GM12878 (cell line): Measurements from ENCODE around the gene CELF2. TPM values are rescaled to one million over a fixed set of nuclear protein-coding genes. Genes with fewer than 3 reads are reported as not detected.

Source experiments
- ATAC-seq: fragments of 200-7000 bp; cut with Tn5 transposase; 3 replicates; pipeline ENCODE4 v1.9.1; 2020; ENCODE audit warnings: mild to moderate bottlenecking, moderate library complexity
- BruUV-seq: library from RNA; stranded (reverse); fragments of 400-500 nt; replicated peaks from 2 replicates; lab custom pipeline; 2021; lab: Mats Ljungman, UMichigan
- CTCF ChIA-PET: fragments of 300-600 bp; sonication (Branson Sonifier 250); formaldehyde crosslinking; extraction: SDS; loops from one replicate; lab custom pipeline; 2021; ENCODE audit warnings: inconsistent platforms; lab: Yijun Ruan, JAX
- POLR2A ChIA-PET: fragments of 350-600 bp; formaldehyde crosslinking; extraction: SDS; loops from one replicate; lab custom pipeline; 2021; ENCODE audit warnings: inconsistent platforms; lab: Charles Lee
- RAD21 ChIA-PET: fragments of 300-600 bp; sonication (Branson Sonifier 250); formaldehyde crosslinking; loops from one replicate; lab custom pipeline; 2023; ENCODE audit warnings: antibody characterized with exemption; ENCODE audit not compliant: unreplicated experiment; lab: Charles Lee
- SMC1A ChIA-PET: fragments of 300-600 bp; sonication (Branson Sonifier 250); formaldehyde crosslinking; loops from one replicate; lab custom pipeline; 2023; ENCODE audit not compliant: unreplicated experiment, uncharacterized antibody; lab: Charles Lee
- DNase-seq: peaks from one replicate; pipeline ENCODE4 v3.0.0-alpha.2; 2011; ENCODE audit warnings: low read depth, low spot score
- FAIRE-seq: peaks from 3 replicates; lab custom pipeline; 2011; peaks lifted over from hg19 to GRCh38; lab: Jason Lieb, UNC
- H2AFZ ChIP-seq: 2 replicates; pipeline ENCODE4 v1.6.0; 2011; ENCODE audit warnings: low read depth, low read length, control low read depth; ENCODE audit not compliant: control insufficient read depth
- H3K27ac ChIP-seq: 2 replicates; pipeline ENCODE4 v1.5.1; 2011; ENCODE audit warnings: control low read depth; ENCODE audit not compliant: control insufficient read depth, insufficient read depth
- H3K27me3 ChIP-seq, 2 experiments: replicated peaks in 1 of 2; 2 replicates each; pipeline versions ENCODE4 v1.6.0 to v1.6.1; 2011; ENCODE audit warnings: low read length in 1 of 2; ENCODE audit not compliant: control insufficient read depth in 2 of 2, insufficient read depth in 2 of 2
- H3K36me3 ChIP-seq, 2 experiments: 2 replicates each; pipeline ENCODE4 v1.5.1; 2011; ENCODE audit warnings: low read length in 1 of 2; ENCODE audit not compliant: control insufficient read depth in 2 of 2, insufficient read depth in 2 of 2
- H3K4me1 ChIP-seq: 2 replicates; pipeline ENCODE4 v1.6.1; 2011; ENCODE audit warnings: mild to moderate bottlenecking, low read length, moderate library complexity, mixed read lengths; ENCODE audit not compliant: control insufficient read depth, insufficient read depth
- H3K4me2 ChIP-seq: 2 replicates; pipeline ENCODE4 v1.6.0; 2011; ENCODE audit warnings: control low read depth; ENCODE audit not compliant: control insufficient read depth, insufficient read depth
- H3K4me3 ChIP-seq: fragments of 200-600 bp; sonication (generic); 2 replicates; pipeline ENCODE4 v1.5.1; 2016
- H3K79me2 ChIP-seq: 2 replicates; pipeline ENCODE4 v1.6.0; 2011; ENCODE audit warnings: low read length; ENCODE audit not compliant: control insufficient read depth, insufficient read depth
- H3K9ac ChIP-seq: 2 replicates; pipeline ENCODE4 v1.8.0; 2011; ENCODE audit warnings: low read length, control low read depth, mixed read lengths; ENCODE audit not compliant: control insufficient read depth, insufficient read depth
- H3K9me3 ChIP-seq: replicated peaks from 3 replicates; pipeline ENCODE4 v1.5.1; 2011; ENCODE audit warnings: mild to moderate bottlenecking, low read length; ENCODE audit not compliant: control insufficient read depth, insufficient read depth
- H4K20me1 ChIP-seq: 2 replicates; pipeline ENCODE4 v1.6.0; 2011; ENCODE audit not compliant: control insufficient read depth, insufficient read depth
- BCL11A ChIP-seq: IDR thresholded peaks from 2 replicates; pipeline ENCODE4 v1.6.1; 2011; ENCODE audit warnings: low read depth, low read length
- CHD4 ChIP-seq: fragments of 200-600 bp; sonication (generic); IDR thresholded peaks from 2 replicates; pipeline ENCODE4 v1.6.1; 2016; ENCODE audit warnings: mild to moderate bottlenecking
- EP300 ChIP-seq, 2 experiments: fragments of 150-350 bp in 1 of 2; IDR thresholded peaks; 2 replicates each; pipeline ENCODE4 v1.6.1; 2011 to 2012; ENCODE audit warnings: low read depth in 2 of 2, low read length in 2 of 2, borderline replicate concordance in 1 of 2, improper control_type of control experiment in 1 of 2, inconsistent platforms in 1 of 2; ENCODE audit not compliant: control insufficient read depth in 1 of 2
- FOXM1 ChIP-seq: IDR thresholded peaks from 2 replicates; pipeline ENCODE4 v1.6.1; 2012; ENCODE audit warnings: low read depth, mild to moderate bottlenecking, inconsistent platforms, low read length, moderate library complexity
- HDAC6 ChIP-seq: fragments of 200-600 bp; sonication (generic); IDR thresholded peaks from one replicate; pipeline ENCODE4 v1.8.0; 2017; ENCODE audit warnings: antibody characterized with exemption; ENCODE audit not compliant: unreplicated experiment
- IKZF1 ChIP-seq: fragments of 450-650 bp; conservative IDR thresholded peaks from 2 replicates; pipeline ENCODE4 v1.6.1; 2017; ENCODE audit warnings: antibody characterized with exemption, mild to moderate bottlenecking
- IRF4 ChIP-seq: IDR thresholded peaks from 2 replicates; pipeline ENCODE4 v1.6.1; 2011; ENCODE audit warnings: low read depth, low read length
- JUNB ChIP-seq: IDR thresholded peaks from 2 replicates; pipeline ENCODE4 v1.6.1; 2016; ENCODE audit warnings: antibody characterized with exemption, mild to moderate bottlenecking
- KLF5 ChIP-seq: fragments of 450-650 bp; IDR thresholded peaks from 2 replicates; pipeline ENCODE4 v1.6.1; 2014; ENCODE audit warnings: mild to moderate bottlenecking; ENCODE audit not compliant: partially characterized antibody
- PML ChIP-seq: IDR thresholded peaks from 2 replicates; pipeline ENCODE4 v1.6.1; 2012; ENCODE audit warnings: low read length, inconsistent platforms
- RUNX3 ChIP-seq: IDR thresholded peaks from 2 replicates; pipeline ENCODE4 v1.6.1; 2012; ENCODE audit warnings: low read length, inconsistent platforms
- SP1 ChIP-seq: IDR thresholded peaks from one replicate; pipeline ENCODE4 v1.6.1; 2011; ENCODE audit warnings: low read depth, low read length
- TCF7 ChIP-seq: IDR thresholded peaks from 2 replicates; pipeline ENCODE4 v1.6.1; 2014; ENCODE audit warnings: antibody characterized with exemption, borderline replicate concordance
- YY1 ChIP-seq: IDR thresholded peaks from 2 replicates; pipeline ENCODE4 v1.6.1; 2011; ENCODE audit warnings: low read depth, mild to moderate bottlenecking, low read length
- WGBS: methylation state at CpG from one replicate; pipeline ENCODE4 v1.1.6; 2016; ENCODE audit warnings: low lambda C conversion rate; ENCODE audit not compliant: insufficient replicate concordance, insufficient coverage; ENCODE audit errors: missing lambda C conversion rate; 5-methylcytosine and 5-hydroxymethylcytosine counted together
- in situ Hi-C: fragments of 300-500 bp; cut with MboI; formaldehyde crosslinking; loops from 9 replicates; pipeline ENCODE4 v1.14.3; 2018; ENCODE audit warnings: mixed read lengths
- intact Hi-C: fragments of 100-400 bp; cut with micrococcal nuclease; formaldehyde crosslinking; loops from one replicate; pipeline ENCODE4 v1.14.2; 2022; ENCODE audit not compliant: unreplicated experiment
- polyA plus RNA-seq, 11 experiments: library from polyadenylated mRNA; depleted of rRNA in 4 of 11; unstranded in 6 of 11; stranded (reverse) in 5 of 11; fragments of >200 nt; fragmentation: Nextera tagmentation in 4 of 11; fragmentation: Illumina TruSeq in 1 of 11; extraction: Ambion mirVana in 4 of 11; extraction: Trizol in 1 of 11; gene quantifications; 1 replicate in 1 of 11; 2 replicates in 10 of 11; pipeline versions ENCODE4 v1.2.1 to v1.2.3, GENCODE V29; 2011 to 2016; ENCODE audit warnings: inconsistent platforms in 2 of 11, missing spikeins in 2 of 11, low read depth in 1 of 11
- total RNA-seq, 4 experiments: library from RNA; depleted of rRNA in 3 of 4; stranded (reverse); fragments of >200 nt in 3 of 4; fragmentation: Illumina TruSeq in 1 of 4; extraction: Trizol in 1 of 4; gene quantifications; 2 replicates each; pipeline versions ENCODE4 v1.2.1 to v1.2.3, GENCODE V29; 2013 to 2021
- TF ChIP-seq, protein P1 (sequence below): IDR thresholded peaks from 2 replicates; pipeline ENCODE4 v1.6.1; 2011; ENCODE audit warnings: borderline replicate concordance, low read depth, mild to moderate bottlenecking, moderate library complexity, low read length; ENCODE audit not compliant: insufficient read depth, poor library complexity, severe bottlenecking
- TF ChIP-seq, protein P2 (sequence below): IDR thresholded peaks from 2 replicates; pipeline ENCODE4 v1.6.1; 2012; ENCODE audit warnings: low read depth, low read length, improper control_type of control experiment
- TF ChIP-seq, protein P3 (sequence below): fragments of 450-650 bp; IDR thresholded peaks from 2 replicates; pipeline ENCODE4 v1.6.1; 2017; ENCODE audit warnings: low read depth, mild to moderate bottlenecking, moderate library complexity
- TF ChIP-seq, protein P4 (sequence below): IDR thresholded peaks from 2 replicates; pipeline ENCODE4 v1.6.1; 2011; ENCODE audit warnings: low read depth, low read length, improper control_type of control experiment, borderline replicate concordance
- TF ChIP-seq, protein P5 (sequence below): IDR thresholded peaks from 2 replicates; pipeline ENCODE4 v1.6.1; 2011; ENCODE audit warnings: low read depth, mild to moderate bottlenecking, low read length, moderate library complexity, borderline replicate concordance; ENCODE audit errors: extremely low read depth

The CELF2 gene
- total and polyA plus RNA-seq, 10 of the 15 experiments (the other 5 are each of a cell fraction or from before 2014, with no cell fraction given): 20.8 to 129 (median 86.3) TPM

DNA sequence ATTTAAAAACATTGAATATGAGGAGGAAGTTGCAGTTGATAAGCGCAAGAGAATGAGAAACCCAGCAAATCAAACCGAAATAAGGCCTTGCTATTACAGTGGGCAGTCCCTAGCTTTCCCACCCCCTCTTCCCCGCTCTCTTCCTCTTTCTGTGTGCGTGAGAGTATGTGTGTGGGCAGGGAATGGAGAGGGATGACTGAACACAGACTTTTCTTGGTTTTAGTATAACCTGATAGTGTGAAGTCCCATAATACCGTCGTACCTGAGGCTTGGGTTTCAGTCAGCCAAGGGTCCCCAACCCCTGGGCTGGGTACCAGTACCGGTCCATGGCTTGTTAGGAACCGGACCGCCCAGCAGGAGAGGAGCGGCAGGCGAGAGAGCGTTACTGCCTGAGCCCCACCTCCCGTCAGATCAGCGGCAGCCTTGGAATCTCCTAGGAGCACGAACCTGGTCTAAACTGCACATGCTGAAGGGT, 255.3 kb downstream of the CELF2 start:
- Histone ChIP-seq H3K9ac (peak overlapping the region; percentile 32), H3K27ac (peak overlapping the region; percentile 75), H4K20me1 (no peaks in the 10 kb centered on the region), H3K4me2 (peak overlapping the region; percentile 39; the same call in 1 of the 2 replicates), H3K79me2 (peaks cover 33% of the 10 kb centered on the region), H3K9me3 (no peaks in the 10 kb centered on the region), H3K4me3 (no peak overlapping the region), H3K27me3 (no peaks in the 10 kb centered on the region), H2AFZ (no peak overlapping the region), H3K36me3 (peaks cover 21 to 37% of the 10 kb centered on the region in 2 experiments), H3K4me1 (peaks cover 40% of the 10 kb centered on the region)
- DNase-seq: peak; percentile 64
- peak; percentile 7 for FAIRE-seq
- 46% methylated on average over 15 of the region's 15 CpGs for WGBS
- RAD21 ChIA-PET: interaction anchor here (0.6 to 7.3 kb wide), 10 partner anchors 14 to 110 kb away, joined by 3 to 53 read pairs (median 6); no protein-coding TSS in a partner anchor
- in situ Hi-C loops (loop anchor here (5.0 to 25.0 kb wide), 2 partner anchors 156 to 1661 kb away; no protein-coding TSS in a partner anchor), intact Hi-C loops (loop anchor here (5.0 to 10.0 kb wide), 3 partner anchors 199 to 598 kb away; partner anchors contain the start of gene CELF2)
- no TSS peak for BruUV-seq
- POLR2A ChIA-PET: interaction anchor here (0.7 to 3.0 kb wide), 3 partner anchors 60 to 109 kb away, joined by 3 to 11 read pairs (median 4); no protein-coding TSS in a partner anchor
- SMC1A ChIA-PET: interaction anchor here (0.6 to 6.5 kb wide), 10 partner anchors 28 to 160 kb away, joined by 3 to 97 read pairs (median 4); no protein-coding TSS in a partner anchor
- peak; percentile 58 for ATAC-seq
- CTCF ChIA-PET: interaction anchor here (0.6 to 6.5 kb wide), 14 partner anchors 13 to 178 kb away, joined by 3 to 114 read pairs (median 16); no protein-coding TSS in a partner anchor
- peak; percentile 88 for TF ChIP-seq IKZF1
- peak; percentile 77; the same call in 1 of the 2 replicates for TF ChIP-seq PML
- TF ChIP-seq TCF7: no peak
- no peak for TF ChIP-seq CHD4
- TF ChIP-seq, protein P1, sequence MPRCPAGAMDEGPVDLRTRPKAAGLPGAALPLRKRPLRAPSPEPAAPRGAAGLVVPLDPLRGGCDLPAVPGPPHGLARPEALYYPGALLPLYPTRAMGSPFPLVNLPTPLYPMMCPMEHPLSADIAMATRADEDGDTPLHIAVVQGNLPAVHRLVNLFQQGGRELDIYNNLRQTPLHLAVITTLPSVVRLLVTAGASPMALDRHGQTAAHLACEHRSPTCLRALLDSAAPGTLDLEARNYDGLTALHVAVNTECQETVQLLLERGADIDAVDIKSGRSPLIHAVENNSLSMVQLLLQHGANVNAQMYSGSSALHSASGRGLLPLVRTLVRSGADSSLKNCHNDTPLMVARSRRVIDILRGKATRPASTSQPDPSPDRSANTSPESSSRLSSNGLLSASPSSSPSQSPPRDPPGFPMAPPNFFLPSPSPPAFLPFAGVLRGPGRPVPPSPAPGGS: peak; percentile 75
- TF ChIP-seq JUNB: peak; percentile 85
- TF ChIP-seq HDAC6: no peak
- TF ChIP-seq YY1: no peak
- TF ChIP-seq, protein P2, sequence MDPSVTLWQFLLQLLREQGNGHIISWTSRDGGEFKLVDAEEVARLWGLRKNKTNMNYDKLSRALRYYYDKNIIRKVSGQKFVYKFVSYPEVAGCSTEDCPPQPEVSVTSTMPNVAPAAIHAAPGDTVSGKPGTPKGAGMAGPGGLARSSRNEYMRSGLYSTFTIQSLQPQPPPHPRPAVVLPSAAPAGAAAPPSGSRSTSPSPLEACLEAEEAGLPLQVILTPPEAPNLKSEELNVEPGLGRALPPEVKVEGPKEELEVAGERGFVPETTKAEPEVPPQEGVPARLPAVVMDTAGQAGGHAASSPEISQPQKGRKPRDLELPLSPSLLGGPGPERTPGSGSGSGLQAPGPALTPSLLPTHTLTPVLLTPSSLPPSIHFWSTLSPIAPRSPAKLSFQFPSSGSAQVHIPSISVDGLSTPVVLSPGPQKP: no peak
- TF ChIP-seq, protein P3, sequence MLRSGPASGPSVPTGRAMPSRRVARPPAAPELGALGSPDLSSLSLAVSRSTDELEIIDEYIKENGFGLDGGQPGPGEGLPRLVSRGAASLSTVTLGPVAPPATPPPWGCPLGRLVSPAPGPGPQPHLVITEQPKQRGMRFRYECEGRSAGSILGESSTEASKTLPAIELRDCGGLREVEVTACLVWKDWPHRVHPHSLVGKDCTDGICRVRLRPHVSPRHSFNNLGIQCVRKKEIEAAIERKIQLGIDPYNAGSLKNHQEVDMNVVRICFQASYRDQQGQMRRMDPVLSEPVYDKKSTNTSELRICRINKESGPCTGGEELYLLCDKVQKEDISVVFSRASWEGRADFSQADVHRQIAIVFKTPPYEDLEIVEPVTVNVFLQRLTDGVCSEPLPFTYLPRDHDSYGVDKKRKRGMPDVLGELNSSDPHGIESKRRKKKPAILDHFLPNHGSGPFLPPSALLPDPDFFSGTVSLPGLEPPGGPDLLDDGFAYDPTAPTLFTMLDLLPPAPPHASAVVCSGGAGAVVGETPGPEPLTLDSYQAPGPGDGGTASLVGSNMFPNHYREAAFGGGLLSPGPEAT: no peak
- peak; percentile 72 to 85 for TF ChIP-seq EP300 (IDR thresholded peaks at IDR 0.05; ENCODE audit: borderline replicate concordance in 1 of 2, control insufficient read depth in 1 of 2, low read depth in 2 of 2, low read length in 2 of 2)
- TF ChIP-seq SP1: no peak
- peak; percentile 81; the same call in 1 of the 2 replicates for TF ChIP-seq IRF4
- TF ChIP-seq, protein P4, sequence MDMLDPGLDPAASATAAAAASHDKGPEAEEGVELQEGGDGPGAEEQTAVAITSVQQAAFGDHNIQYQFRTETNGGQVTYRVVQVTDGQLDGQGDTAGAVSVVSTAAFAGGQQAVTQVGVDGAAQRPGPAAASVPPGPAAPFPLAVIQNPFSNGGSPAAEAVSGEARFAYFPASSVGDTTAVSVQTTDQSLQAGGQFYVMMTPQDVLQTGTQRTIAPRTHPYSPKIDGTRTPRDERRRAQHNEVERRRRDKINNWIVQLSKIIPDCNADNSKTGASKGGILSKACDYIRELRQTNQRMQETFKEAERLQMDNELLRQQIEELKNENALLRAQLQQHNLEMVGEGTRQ: no peak
- TF ChIP-seq FOXM1: peak; percentile 98
- no peak for TF ChIP-seq KLF5
- TF ChIP-seq RUNX3: peak; percentile 92
- TF ChIP-seq, protein P5, sequence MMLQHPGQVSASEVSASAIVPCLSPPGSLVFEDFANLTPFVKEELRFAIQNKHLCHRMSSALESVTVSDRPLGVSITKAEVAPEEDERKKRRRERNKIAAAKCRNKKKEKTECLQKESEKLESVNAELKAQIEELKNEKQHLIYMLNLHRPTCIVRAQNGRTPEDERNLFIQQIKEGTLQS: no peak
- TF ChIP-seq BCL11A: peak; percentile 95
